Stimulated activated CD8-positive, alpha-beta memory T cell treated with anti-CD3 and anti-CD28 coated beads, Interleukin-12 subunit alpha, Interleukin-12 subunit beta, amount 100 ng/mL, for 1 hour (primary cell): ENCODE data around the gene CEACAM16.
"Not testable (repeated sequence)": the region's sequence is repeated elsewhere in the genome, so short reads cannot be mapped to it uniquely, and the experiment has no call there.

Experiments
- DNase-seq: peaks from one replicate; pipeline ENCODE4 v3.0.0-alpha.2; 2020; ENCODE audit warnings: low read depth

Gene CEACAM16

GRCh38 chr19:44703336-44704078 is 4.6 kb downstream of the CEACAM16 start:
- no peak for DNase-seq

GRCh38 chr19:44704982-44705381 is 6.0 kb downstream of the CEACAM16 start:
- DNase-seq = no peak

- no peak for DNase-seq
Observed at GRCh38 chr19:44705502-44706010, 6.6 kb downstream of the CEACAM16 start.

- DNase-seq = no peak
Observed at GRCh38 chr19:44706506-44707236, 7.7 kb downstream of the CEACAM16 start.

DNA sequence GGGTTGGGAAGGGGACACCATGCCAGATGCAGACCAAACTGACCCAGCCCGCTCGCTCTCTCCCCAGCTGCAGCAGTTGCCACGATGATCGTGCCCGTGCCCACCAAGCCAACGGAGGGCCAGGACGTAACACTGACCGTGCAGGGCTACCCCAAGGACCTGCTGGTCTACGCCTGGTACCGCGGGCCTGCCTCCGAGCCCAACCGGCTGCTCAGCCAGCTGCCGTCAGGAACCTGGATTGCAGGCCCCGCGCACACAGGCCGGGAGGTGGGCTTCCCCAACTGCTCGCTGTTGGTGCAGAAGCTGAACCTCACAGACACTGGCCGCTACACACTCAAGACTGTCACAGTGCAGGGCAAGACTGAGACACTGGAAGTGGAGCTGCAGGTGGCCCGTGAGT is 8.8 kb downstream of the CEACAM16 start:
- DNase-seq = no peak

DNA sequence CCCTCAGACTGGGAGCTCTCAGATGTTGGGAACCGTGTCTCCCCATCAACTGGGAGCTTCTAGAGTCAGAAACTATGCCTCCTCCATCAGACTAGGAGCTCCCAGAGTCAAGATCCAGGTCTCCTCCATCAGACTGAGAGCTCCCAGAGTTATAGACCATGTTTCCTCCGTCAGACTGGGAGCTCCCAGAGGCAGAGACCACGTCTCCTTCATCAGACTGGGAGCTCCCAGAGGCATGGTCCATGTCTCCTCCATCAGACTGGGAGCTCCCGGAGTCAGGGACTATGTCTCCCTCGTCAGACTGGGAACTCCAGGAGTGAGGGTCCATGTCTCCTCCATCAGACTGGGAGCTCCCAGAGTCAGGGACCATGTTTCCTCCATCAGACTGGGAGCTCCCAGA is 10.0 kb downstream of the CEACAM16 start:
- no peak for DNase-seq

DNA sequence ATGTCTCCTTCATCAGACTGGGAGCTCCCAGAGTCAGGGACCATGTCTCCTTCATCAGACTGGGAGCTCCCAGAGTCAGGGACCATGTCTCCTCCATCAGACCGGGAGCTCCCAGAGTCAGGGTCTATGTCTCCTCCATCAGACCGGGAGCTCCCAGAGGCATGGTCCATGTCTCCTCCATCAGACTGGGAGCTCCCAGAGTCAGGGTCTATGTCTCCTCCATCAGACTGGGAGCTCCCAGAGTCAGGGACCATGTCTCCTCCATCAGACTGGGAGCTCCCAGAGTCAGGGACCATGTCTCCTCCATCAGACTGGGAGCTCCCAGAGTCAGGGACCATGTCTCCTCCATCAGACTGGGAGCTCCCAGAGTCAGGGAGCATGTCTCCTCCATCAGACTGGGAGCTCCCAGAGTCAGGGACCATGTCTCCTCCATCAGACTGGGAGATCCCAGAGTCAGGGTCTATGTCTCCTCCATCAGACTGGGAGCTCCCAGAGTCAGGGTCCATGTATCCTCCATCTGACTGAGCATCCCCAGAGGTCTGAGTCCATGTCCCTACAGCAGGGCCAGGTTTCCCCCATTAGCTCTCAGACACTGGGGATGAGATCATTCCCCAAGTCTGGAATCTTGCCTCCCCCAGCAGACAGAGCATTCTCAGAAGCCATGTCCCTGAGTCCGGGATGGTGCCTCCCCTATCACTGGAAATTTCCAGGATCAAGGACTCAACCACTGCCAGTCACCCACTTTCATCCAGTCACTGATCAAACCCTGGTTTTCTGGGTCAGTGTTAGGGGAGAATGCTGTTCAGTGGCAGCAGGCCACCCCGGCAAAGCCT is 10.7 kb downstream of the CEACAM16 start:
- not testable (repeated sequence) for DNase-seq

GRCh38 chr19:44710483-44710882 is 11.5 kb downstream of the CEACAM16 start:
- no peak for DNase-seq

DNA sequence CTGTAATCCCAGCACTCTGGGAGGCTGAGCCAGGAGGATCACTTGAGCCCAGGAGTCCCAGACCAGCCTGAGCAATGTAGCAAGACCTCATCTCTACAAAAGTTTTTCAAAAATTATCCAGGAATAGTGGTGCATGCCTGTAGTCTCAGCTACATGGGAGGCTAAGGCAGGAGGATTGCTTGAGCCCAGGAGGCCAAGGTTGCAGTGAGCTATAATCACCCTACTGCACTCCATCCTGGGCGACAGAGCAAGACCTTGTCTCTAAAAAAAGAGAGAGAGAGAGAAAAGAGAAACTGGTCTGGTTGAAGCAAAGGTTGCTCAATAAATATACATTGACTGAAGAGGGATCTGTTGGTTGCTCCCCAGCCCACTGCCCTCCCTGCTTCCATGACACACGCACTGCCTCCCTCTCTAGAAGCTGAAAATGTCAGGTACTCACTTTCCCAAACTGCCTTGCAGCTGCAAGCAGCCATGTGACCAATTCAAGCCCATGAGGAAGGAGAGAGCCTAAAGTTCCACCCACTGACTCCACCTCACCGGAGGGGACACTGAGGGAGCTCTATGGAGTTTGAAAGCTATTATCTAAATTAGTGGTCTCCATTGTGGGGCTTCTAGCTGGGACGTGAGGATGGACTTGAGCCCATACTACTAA is 14.0 kb downstream of the CEACAM16 start:
- no peak for DNase-seq

DNA sequence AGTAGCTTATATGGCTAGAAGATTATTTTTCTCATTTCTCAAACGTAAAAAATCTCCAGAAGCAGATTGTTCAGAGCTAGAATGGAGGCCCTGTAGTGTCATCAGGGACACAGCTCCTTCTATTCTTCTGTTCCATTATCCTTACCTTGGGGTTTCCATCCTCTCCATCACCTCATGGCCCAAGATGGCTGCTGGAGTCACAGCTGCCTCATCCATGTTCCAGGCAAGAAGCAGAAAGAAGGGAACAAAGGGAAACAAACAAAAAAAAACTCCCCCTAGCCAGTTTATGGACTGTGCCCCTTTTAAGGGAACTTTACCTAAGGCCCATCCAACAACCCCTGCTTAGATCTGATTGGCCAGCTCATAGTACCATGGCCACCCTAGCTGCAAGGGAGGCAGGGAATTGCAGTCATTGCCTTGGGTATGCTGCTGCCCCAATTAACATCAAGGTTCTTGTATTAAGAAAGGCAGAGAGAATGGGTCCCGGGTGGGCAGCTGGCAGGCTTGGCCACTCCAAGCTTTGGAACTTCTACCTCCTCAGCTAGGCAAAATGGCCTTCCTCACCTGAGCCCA is 15.7 kb downstream of the CEACAM16 start:
- DNase-seq = no peak

GRCh38 chr19:44717603-44718002 is 18.7 kb downstream of the CEACAM16 start:
- DNase-seq = no peak

DNA sequence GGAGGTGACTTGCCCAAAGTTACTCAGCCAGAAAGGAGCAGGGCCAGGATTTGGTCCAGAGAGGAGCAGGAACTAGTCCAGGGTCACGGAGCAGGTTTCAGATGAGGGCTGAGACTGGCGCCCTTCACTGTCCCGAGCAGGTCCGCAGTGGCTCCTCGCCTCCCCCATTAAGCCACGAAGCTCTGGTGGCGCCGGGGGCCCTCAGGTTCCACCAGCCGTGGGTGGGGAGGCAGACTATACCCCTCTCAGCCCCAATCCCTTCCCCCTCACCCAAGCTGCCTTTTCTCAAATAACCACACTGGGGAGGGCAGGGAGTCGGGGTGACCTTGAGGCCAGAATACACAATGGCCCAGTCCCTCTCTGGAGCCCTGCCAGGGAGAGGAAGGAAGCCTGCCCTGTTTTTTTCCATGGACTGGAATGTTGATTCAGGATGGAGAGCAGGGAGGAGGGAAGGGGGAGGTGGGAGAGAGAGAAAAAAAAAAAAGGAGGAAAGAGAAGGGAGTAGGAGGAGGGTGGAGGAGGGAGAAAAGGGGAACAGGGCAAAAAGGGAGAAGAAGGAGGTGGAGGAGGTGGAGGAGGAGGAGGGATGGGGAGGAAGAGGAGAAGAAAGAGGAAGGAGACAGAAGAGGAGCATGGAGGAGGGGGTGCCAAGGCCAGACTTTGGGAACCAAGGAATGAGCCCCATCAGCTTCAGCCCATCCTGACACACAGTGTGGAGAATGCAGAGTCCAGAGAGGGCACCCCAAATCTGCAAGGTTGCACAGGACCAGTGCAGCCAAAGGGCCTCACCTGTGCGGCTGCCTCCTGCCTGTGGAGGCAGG is 19.7 kb downstream of the CEACAM16 start:
- no peak for DNase-seq

- DNase-seq = no peak
Observed at GRCh38 chr19:44719262-44719701, 20.3 kb downstream of the CEACAM16 start.

GRCh38 chr19:44720396-44720795 is 21.4 kb downstream of the CEACAM16 start:
- DNase-seq = not testable (repeated sequence)

DNA sequence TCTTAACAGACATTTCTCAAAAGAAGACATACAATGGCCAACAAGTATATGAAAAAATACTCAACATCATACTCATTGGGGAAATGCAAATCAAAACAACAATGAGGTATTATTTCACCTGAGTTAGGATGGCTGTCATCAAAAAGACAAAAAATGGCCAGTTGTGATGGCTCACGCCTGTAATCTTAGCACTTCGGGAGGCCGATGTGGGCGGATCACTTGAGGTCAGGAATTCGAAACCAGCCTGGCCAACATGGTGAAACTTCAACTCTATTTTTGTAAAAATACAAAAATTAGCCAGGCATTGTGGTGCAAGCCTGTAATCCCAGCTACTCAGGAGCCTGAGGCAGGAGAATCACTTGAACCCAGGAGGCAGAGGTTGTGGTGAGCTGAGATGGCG is 22.0 kb downstream of the CEACAM16 start:
- DNase-seq = no peak

DNA sequence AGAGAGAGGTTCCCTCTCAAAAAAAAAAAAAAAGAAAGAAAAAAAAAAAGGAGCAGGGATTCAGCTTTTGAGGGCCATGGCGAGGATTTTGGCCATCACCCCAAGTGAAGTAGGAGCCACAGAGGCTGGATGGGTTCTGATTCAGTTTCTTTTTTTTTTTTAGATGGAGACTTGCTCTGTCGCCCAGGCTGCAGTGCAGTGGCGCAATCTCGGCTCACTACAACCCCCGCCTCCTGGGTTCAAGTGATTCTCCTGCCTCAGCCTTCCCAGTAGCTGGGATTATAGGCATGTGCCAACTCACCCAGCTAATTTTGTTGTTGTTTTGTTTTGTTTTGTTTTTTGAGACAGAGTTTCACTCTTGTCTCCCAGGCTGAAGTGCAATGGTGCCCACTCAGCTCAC is 22.4 kb downstream of the CEACAM16 start:
- DNase-seq = not testable (repeated sequence)

GRCh38 chr19:44722131-44723121 is 23.5 kb downstream of the CEACAM16 start:
- no peak for DNase-seq

- no peak for DNase-seq
Observed at GRCh38 chr19:44723299-44723951, 24.5 kb downstream of the CEACAM16 start.

DNA sequence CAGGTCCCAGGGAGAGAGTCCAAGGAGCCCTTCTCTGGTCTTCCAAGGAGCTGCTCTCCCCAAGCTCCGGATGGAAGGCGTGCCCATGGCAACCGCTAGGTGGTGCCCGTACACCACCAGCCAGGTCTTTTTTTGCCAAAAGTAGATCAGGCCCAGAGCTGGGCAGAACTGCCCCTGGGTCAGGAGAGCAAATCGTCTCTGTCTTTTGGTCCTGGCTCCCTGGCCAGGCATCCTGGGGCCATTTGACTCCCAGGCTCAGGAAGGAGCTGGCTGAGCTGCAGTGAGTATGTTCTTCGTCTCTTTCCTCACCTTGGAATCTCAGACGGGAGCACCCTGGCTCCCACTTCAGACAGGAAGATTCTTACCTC is 25.0 kb downstream of the CEACAM16 start:
- DNase-seq = peak; percentile 63
